ENCODE data around the gene TMEM212. TPM values are rescaled to one million over a fixed set of nuclear protein-coding genes. Genes with fewer than 3 reads are reported as not detected.
A peak's percentile ranks its signal among the peaks of the same experiment; 100 is the strongest.

The TMEM212 gene
- total and polyA plus RNA-seq, 7 donors, result not detected

DNA sequence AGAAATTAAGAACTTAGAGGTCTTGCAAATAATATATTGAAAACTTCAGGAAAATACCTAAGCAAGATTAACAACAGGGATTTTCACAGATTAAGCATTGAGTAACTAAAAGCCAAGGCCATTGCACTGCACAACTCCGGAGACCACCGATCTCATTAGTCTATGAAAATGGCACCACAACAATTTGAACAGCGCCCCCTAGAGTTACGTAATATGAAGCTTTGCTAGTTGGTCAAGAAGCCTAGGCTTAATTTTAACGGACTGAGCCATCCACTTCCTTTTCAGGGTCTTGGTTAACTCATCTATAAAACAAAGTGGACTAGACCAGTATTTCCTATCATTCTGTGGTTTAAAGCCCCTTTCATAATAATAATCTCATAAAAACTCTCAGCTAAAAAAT, 24.8 kb downstream of the TMEM212 start:
- no peaks in the 10 kb centered on the region for H3K27me3 ChIP-seq
- H3K9me3 ChIP-seq, result no peaks in the 10 kb centered on the region
- H3K27ac ChIP-seq, result no peak overlapping the region
- DNase-seq, result no peak
- peaks cover 0 to 2% (median 0%) of the 10 kb centered on the region in 4 donors for H3K4me1 ChIP-seq
- intact Hi-C loops (cut with DNase I), result no loop called here
- TF ChIP-seq EP300 (IDR thresholded peaks at IDR 0.05) (no peak), POLR2A (IDR thresholded peaks at IDR 0.05) (no peak), POLR2AphosphoS5 (IDR thresholded peaks at IDR 0.05) (no peak)
- TF ChIP-seq, protein P1, sequence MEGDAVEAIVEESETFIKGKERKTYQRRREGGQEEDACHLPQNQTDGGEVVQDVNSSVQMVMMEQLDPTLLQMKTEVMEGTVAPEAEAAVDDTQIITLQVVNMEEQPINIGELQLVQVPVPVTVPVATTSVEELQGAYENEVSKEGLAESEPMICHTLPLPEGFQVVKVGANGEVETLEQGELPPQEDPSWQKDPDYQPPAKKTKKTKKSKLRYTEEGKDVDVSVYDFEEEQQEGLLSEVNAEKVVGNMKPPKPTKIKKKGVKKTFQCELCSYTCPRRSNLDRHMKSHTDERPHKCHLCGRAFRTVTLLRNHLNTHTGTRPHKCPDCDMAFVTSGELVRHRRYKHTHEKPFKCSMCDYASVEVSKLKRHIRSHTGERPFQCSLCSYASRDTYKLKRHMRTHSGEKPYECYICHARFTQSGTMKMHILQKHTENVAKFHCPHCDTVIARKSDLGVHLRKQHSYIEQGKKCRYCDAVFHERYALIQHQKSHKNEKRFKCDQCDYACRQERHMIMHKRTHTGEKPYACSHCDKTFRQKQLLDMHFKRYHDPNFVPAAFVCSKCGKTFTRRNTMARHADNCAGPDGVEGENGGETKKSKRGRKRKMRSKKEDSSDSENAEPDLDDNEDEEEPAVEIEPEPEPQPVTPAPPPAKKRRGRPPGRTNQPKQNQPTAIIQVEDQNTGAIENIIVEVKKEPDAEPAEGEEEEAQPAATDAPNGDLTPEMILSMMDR (IDR thresholded peaks at IDR 0.05), result no peak
- no peaks in the 10 kb centered on the region for H3K36me3 ChIP-seq
- WGBS, 2 donors, result 87 to 92% methylated on average over 5 of the region's 5 CpGs
- H3K4me3 ChIP-seq, result no peak overlapping the region

DNA sequence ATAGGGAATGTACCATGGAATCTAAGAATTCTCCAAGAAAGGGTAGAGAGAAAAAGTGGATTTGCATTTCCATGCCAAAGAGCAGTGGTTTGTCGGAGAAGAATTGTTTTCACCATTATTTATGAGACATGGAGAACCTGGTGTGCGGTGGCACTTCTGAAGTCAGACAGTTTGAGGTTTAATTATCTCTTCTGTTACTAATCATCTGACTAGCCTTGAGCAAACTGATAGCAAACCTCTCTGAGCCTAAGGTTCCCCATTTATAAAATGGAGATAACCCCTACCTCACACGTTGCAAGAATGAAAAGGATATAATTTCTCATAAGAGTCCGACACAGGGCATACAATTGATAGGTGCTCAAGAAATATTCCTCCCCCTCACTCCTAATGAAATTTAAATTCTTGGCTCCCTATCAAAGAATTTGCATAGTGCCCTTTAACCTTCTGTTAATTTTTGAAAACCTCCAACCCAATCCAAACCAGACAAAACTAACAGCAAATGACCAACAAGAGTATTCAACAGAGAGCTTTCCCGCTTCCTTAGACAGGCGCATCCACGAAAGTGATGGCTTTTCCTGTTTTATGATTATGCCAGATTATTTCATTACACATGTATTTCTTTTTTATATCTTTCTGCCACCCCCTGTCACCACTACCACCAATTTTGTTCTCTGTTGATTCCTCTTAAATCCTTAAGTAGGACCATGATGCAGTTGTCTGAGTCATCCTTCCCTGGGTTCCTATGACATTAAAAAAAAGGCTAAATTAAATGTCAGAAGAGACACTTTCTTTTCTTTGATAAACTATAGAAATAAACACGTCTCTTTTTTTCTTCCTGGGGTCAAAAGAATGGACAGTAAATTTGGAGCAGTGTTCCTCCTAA, 28.5 kb downstream of the TMEM212 start:
- TF ChIP-seq EP300 (IDR thresholded peaks at IDR 0.05), result no peak
- no peak for TF ChIP-seq POLR2AphosphoS5 (IDR thresholded peaks at IDR 0.05)
- TF ChIP-seq POLR2A (IDR thresholded peaks at IDR 0.05), result no peak
- TF ChIP-seq, protein P1 (IDR thresholded peaks at IDR 0.05), result no peak
- Histone ChIP-seq H3K4me3 (no peak overlapping the region), H3K27ac (no peak overlapping the region), H3K27me3 (no peaks in the 10 kb centered on the region), H3K36me3 (no peaks in the 10 kb centered on the region), H3K4me1 (peaks cover 0 to 34% (median 30%) of the 10 kb centered on the region in 4 donors), H3K9me3 (no peaks in the 10 kb centered on the region)
- DNase-seq, result no peak
- intact Hi-C loops (cut with DNase I), result no loop called here
- WGBS, 2 donors, result 88 to 89% methylated on average over 8 of the region's 8 CpGs

DNA sequence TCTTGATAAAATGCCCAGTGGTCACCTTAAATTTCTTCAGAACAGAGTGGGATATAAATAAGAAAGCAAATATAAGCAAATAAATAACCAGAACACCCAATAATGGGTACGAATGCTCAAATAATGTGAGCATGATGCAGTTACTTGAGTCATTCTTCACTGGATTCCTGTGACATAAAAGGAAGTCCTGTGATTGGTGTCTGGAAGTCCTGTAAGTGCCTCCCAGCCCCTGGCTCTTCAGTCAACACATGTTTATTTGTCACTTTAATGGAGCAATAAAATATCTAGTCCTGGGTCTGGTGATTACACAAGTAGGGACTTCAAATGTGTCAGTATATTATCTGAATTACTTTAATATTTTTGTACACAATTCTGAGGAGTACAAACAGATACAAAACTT, 30.4 kb downstream of the TMEM212 start:
- no peaks in the 10 kb centered on the region for H3K27me3 ChIP-seq
- H3K27ac ChIP-seq, result peak overlapping the region; percentile 25 to 75 (median 68)
- WGBS, 2 donors, result 71% methylated on average over 1 of the region's 1 CpG
- TF ChIP-seq POLR2A (IDR thresholded peaks at IDR 0.05), result no peak
- H3K4me1 ChIP-seq, result peaks cover 0 to 48% (median 46%) of the 10 kb centered on the region in 4 donors
- H3K9me3 ChIP-seq, result no peaks in the 10 kb centered on the region
- intact Hi-C loops (cut with DNase I), result no loop called here
- H3K36me3 ChIP-seq, result no peaks in the 10 kb centered on the region
- H3K4me3 ChIP-seq, result no peak overlapping the region
- DNase-seq, result no peak

DNA sequence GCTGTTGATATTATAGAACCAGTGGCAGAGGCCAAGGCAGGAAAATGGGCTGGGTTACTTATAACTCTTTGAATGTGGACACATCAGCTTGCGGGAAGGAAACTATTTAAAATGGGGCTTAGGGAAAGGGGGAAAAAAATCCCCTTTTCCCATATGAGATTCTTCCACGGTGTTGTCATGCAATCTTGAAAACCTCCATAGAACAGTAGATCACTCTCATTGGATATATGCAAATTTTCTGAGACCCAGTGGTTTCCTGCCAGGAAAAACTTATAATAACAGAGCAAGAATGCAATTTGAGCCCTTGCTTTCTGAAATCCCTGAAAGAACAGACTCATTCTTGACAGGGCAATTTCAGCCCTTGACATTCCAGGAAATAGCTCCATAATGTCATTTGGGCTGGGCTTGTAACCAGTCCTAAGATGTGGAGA, 31.1 kb downstream of the TMEM212 start:
- intact Hi-C loops (cut with DNase I), result no loop called here
- no peaks in the 10 kb centered on the region for H3K36me3 ChIP-seq
- no peaks in the 10 kb centered on the region for H3K9me3 ChIP-seq
- peak overlapping the region; percentile 25 to 75 (median 68) for H3K27ac ChIP-seq
- DNase-seq, result no peak
- no peak overlapping the region for H3K4me3 ChIP-seq
- H3K27me3 ChIP-seq, result no peaks in the 10 kb centered on the region
- H3K4me1 ChIP-seq, result peaks cover 0 to 55% (median 52%) of the 10 kb centered on the region in 4 donors
- TF ChIP-seq POLR2A (IDR thresholded peaks at IDR 0.05) (no peak), EP300 (IDR thresholded peaks at IDR 0.05) (no peak), POLR2AphosphoS5 (IDR thresholded peaks at IDR 0.05) (peak in 2 of 4 donors; percentile 46 to 49)
- TF ChIP-seq, protein P1 (IDR thresholded peaks at IDR 0.05), result no peak
- 60 to 78% methylated on average over 2 of the region's 2 CpGs for WGBS, 2 donors

DNA sequence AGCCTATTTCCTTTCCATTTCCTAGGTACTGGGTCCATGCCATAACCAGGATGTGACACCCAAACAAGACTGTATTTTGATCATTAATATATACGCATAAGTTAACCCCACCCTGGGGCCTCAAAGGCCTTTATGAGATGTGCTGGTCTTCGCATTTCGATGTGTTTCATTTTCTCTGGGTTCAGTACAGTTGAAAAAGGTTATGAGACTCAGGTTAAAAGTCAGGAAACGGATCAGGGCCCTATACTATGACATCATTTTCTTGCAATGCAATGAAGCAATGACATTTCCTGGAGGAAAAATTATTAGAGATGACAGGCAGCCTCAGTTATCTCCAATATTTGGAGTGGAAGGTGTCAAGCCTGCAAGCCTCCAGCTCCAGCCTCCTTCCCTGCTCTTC, 31.7 kb downstream of the TMEM212 start:
- WGBS, 2 donors, result 84 to 86% methylated on average over 4 of the region's 4 CpGs
- Histone ChIP-seq H3K36me3 (no peaks in the 10 kb centered on the region), H3K27ac (peak overlapping the region; percentile 25 to 75 (median 68)), H3K4me1 (peaks cover 0 to 58% (median 53%) of the 10 kb centered on the region in 4 donors), H3K4me3 (no peak overlapping the region), H3K9me3 (no peaks in the 10 kb centered on the region), H3K27me3 (no peaks in the 10 kb centered on the region)
- intact Hi-C loops (cut with DNase I), result no loop called here
- DNase-seq, result no peak
- TF ChIP-seq, protein P1 (IDR thresholded peaks at IDR 0.05), result no peak
- TF ChIP-seq EP300 (IDR thresholded peaks at IDR 0.05) (no peak), POLR2AphosphoS5 (IDR thresholded peaks at IDR 0.05) (no peak), POLR2A (IDR thresholded peaks at IDR 0.05) (no peak)

All from sigmoid colon (tissue), 7 donors.